Cardiac muscle cell (in vitro differentiated cells and primary cell): ENCODE results near the gene CD320. TPM values are rescaled to one million over a fixed set of nuclear protein-coding genes. Genes with fewer than 3 reads are reported as not detected.
A peak's percentile ranks its signal among the peaks of the same experiment; 100 is the strongest.
"Not testable (repeated sequence)": the region's sequence is repeated elsewhere in the genome, so short reads cannot be mapped to it uniquely, and the experiment has no call there.

ENCODE experiments used
- DNase-seq, 2 donors: peaks; one replicate each; pipeline versions ENCODE4 v3.0.0 to v3.0.0-alpha.2; 2010 to 2017; ENCODE audit warnings: low read depth in 1 of 2, low spot score in 1 of 2
- H3K27ac ChIP-seq: fragments of 200-600 bp; sonication (generic); 2 replicates; pipeline ENCODE4 v1.5.1; 2016
- H3K27me3 ChIP-seq: fragments of 200-600 bp; sonication (generic); 2 replicates; pipeline ENCODE4 v1.6.0; 2016; ENCODE audit warnings: control low read depth
- H3K36me3 ChIP-seq: fragments of 200-600 bp; sonication (generic); 2 replicates; pipeline ENCODE4 v1.5.1; 2016; ENCODE audit warnings: control low read depth
- H3K4me1 ChIP-seq: fragments of 200-600 bp; sonication (generic); 2 replicates; pipeline ENCODE4 v1.8.1; 2017; ENCODE audit warnings: low read depth, mild to moderate bottlenecking, mixed run types
- H3K4me3 ChIP-seq: fragments of 200-600 bp; sonication (generic); 2 replicates; pipeline ENCODE4 v1.5.1; 2016; ENCODE audit warnings: mild to moderate bottlenecking
- H3K9me3 ChIP-seq: fragments of 200-600 bp; sonication (generic); 2 replicates; pipeline ENCODE4 v1.5.1; 2017; ENCODE audit warnings: low read depth, mild to moderate bottlenecking, control low read depth
- CTCF ChIP-seq: IDR thresholded peaks from 2 replicates; pipeline ENCODE4 v1.5.1; 2012; ENCODE audit warnings: low read depth, mild to moderate bottlenecking, low read length
- polyA plus RNA-seq: library from polyadenylated mRNA; unstranded; fragments of >200 nt; fragmentation: Nextera tagmentation; extraction: Ambion mirVana; gene quantifications from 2 replicates; pipeline ENCODE4 v1.2.1, GENCODE V29; 2016
- total RNA-seq: library from RNA; depleted of rRNA; stranded (reverse); fragments of >200 nt; gene quantifications from 2 replicates; pipeline ENCODE4 v1.2.3, GENCODE V29; 2016

The CD320 gene
- total and polyA plus RNA-seq, 2 experiments from 2014 or later, result 94.7 to 99.3 TPM

- TF ChIP-seq CTCF, result no peak
- H3K36me3 ChIP-seq, result no peaks in the 10 kb centered on the region
- H3K27ac ChIP-seq, result no peak overlapping the region
- H3K27me3 ChIP-seq, result peaks cover 9% of the 10 kb centered on the region
- H3K4me1 ChIP-seq, result no peaks in the 10 kb centered on the region
- H3K9me3 ChIP-seq, result no peaks in the 10 kb centered on the region
- no peak for DNase-seq
- H3K4me3 ChIP-seq, result no peak overlapping the region
Measured at GRCh38 chr19:8343483-8343844, 35.3 kb upstream of the CD320 start.

GRCh38 chr19:8342684-8343482 is 34.7 kb upstream of the CD320 start, which contains the start of gene KANK3:
Gene KANK3, minus strand, starts transcription at chr19:8343262. Its CDS starts 5,434 bp downstream, at chr19:8337828.
- DNase-seq, result peak; percentile 95 to 97
- TF ChIP-seq CTCF, result no peak
- Histone ChIP-seq H3K4me3 (peak within 1 kb of the TSS; percentile 36), H3K9me3 (no peaks in the 10 kb centered on the region), H3K36me3 (no peaks in the 10 kb centered on the region), H3K4me1 (no peaks in the 10 kb centered on the region), H3K27me3 (peaks cover 9% of the 10 kb centered on the region), H3K27ac (no peak within 1 kb of the TSS)

GRCh38 chr19:8342316-8342683 is 34.1 kb upstream of the CD320 start:
- no peak for TF ChIP-seq CTCF
- no peak overlapping the region for H3K27ac ChIP-seq
- H3K4me3 ChIP-seq, result no peak overlapping the region

GRCh38 chr19:8341504-8341903 is 33.3 kb upstream of the CD320 start:
- not testable (repeated sequence) for H3K36me3 ChIP-seq, H3K27ac ChIP-seq, H3K4me3 ChIP-seq, H3K9me3 ChIP-seq, DNase-seq, H3K4me1 ChIP-seq
- peaks cover 13% of the 10 kb centered on the region for H3K27me3 ChIP-seq

More at GRCh38 chr19:8342316-8342683, 34.1 kb upstream of the CD320 start:
- Histone ChIP-seq H3K27me3 (peaks cover 9% of the 10 kb centered on the region), H3K9me3 (no peaks in the 10 kb centered on the region), H3K4me1 (no peaks in the 10 kb centered on the region), H3K36me3 (no peaks in the 10 kb centered on the region)
- no peak for DNase-seq

- Histone ChIP-seq H3K27me3 (peaks cover 22% of the 10 kb centered on the region), H3K36me3 (no peaks in the 10 kb centered on the region), H3K4me1 (no peaks in the 10 kb centered on the region), H3K27ac (no peak overlapping the region), H3K4me3 (no peak overlapping the region), H3K9me3 (no peaks in the 10 kb centered on the region)
- DNase-seq, result peak in 1 of 2 donors; percentile 49
- peak; percentile 28 for TF ChIP-seq CTCF
Measured at GRCh38 chr19:8340341-8341096, 32.4 kb upstream of the CD320 start.

GRCh38 chr19:8338835-8339234 is 30.7 kb upstream of the CD320 start:
- Histone ChIP-seq H3K4me1 (no peaks in the 10 kb centered on the region), H3K4me3 (no peak overlapping the region), H3K27me3 (peaks cover 39% of the 10 kb centered on the region), H3K27ac (no peak overlapping the region), H3K36me3 (no peaks in the 10 kb centered on the region), H3K9me3 (no peaks in the 10 kb centered on the region)
- DNase-seq, result no peak
- TF ChIP-seq CTCF, result no peak
